NCI-H345 (cell line): ENCODE data around the gene RNF121.

Experiments
- DNase-seq: peaks from one replicate; lab custom pipeline; 2025; lab: John Stamatoyannopoulos, UW

RNF121 gene

DNA sequence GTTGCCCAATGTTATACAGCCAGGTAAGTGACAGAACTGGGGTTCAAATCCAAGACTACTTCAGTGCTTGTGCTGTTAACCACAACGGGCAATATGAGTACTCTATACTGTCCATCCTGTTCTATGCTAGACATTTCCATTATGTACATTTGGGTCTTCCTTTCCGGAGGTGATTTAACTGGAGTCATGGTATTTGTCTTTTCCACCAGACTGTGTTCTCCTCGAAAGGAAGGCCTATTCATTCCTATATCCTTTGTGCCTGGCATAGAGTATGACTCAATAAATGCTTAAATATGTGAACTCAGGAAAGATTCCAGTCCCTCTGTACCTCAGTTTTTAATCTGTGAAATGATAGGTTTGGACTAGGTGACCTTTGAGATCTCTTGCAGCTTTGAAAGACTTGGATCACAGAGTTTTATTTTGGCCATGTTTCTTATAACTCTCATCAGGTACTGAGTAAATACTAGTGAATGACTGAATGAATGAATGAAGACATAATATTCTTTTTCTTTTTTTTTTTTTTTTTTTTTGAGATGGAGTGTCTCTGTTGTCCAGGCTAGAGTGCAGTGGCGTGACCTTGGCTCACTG, 6.6 kb downstream of the RNF121 start:
- no peak for DNase-seq

DNA sequence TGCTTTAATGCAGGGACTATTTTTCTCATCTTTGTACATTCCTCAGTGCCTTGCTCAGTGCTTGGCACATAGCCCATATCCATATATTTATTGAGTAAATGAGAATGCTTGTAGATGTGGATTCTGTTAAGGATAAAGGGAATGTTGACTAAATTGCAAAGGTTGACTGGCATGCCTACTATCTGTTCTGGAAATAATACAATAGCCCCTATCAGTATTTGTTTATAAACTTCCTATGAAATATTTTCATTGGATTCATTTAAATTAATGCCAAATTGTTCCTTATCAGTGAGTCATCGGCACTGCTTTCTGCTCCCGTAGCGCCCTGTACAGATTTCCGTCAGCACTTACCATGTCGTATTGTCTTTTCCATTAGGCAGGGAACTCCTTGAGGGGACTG, 8.0 kb downstream of the RNF121 start:
- DNase-seq, result no peak

DNA sequence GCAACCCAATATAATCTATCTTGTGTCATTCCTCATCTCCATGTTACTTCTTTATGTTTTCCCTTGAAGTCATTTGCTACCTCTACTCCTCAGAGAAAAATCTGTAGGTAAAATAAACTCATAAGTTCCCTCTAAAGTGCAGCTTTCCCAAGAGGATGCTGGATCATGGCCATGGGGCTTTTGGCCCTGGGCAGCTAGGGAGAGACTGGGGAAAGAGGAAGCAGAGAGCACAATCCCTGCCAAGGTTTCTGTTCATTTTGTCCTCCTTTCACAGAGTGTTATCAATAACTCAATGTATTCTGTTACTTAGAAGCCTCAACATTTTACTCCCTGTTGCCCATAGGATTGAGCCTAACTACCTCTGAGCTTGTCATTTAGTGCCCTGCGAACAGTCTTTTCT, 9.0 kb downstream of the RNF121 start:
- DNase-seq, result no peak

DNA sequence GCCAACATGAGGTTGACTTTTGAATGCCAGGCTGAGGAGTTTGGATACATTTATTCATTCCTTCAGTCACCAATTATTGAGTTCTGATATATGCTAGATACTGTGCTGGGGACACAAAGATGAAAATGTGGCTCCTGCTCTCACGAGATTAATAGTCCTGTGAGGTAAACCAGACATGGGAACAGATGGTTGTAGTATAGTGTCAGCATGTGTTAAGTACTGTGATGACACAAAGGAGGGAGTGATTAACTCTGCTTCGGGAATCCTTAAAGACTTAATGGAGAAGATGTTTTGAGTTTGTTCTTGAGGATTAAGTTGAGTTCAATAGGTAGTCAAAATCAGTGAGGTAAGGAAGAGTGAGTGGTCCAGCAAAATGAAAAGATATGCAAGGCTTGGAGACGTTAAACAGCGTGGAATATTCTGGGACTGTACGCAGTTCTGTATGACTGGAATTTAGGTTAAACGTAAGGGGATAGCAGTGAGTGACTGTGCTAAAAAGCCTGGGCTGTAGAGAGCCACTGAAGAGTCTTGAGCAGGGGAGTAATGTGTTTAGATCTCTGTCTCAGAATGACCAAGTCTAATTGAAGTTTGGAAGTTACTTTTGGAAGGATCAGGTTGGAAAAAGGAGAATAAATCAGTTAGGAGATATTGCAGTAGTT, 11.8 kb downstream of the RNF121 start:
- DNase-seq, result no peak

DNA sequence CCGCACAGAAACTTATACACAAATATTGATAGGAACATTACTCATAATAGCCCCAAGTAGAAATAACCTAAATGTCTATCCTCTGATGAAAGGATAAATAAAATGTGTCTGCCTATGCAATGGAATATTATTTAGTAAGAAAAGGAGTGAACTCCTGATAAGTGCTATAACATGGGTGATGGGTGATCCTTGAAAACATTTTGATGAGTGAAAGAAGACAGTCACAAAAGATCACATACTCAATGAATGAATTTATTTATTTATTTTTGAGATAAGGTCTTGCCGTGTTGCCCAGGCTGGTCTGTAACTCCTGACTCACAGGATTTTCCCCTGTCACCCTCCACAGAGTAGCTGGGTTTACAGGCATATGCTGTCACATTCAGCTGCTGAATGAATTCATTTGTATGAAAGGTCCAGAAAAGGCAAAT, 17.3 kb downstream of the RNF121 start:
- no peak for DNase-seq

DNA sequence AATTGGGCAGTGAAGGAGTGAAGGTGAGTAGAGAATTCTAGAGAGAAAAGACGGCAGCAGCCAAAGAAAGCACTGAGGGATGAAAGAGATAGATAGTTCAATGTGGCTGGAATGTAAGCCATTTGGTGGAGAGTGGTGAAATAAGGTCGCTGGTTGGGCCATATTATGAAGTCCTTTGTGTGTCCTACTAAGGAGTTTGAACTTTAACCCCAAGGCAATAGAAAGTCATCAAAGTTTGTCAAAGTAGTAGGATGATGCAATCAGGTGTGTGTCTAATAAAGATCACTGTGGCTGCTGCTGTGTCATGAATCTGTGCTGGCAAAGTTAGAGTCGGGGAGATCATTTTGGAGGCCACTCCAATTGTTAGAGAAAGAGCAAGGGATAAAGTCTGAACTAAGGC, 18.7 kb downstream of the RNF121 start:
- no peak for DNase-seq

DNA sequence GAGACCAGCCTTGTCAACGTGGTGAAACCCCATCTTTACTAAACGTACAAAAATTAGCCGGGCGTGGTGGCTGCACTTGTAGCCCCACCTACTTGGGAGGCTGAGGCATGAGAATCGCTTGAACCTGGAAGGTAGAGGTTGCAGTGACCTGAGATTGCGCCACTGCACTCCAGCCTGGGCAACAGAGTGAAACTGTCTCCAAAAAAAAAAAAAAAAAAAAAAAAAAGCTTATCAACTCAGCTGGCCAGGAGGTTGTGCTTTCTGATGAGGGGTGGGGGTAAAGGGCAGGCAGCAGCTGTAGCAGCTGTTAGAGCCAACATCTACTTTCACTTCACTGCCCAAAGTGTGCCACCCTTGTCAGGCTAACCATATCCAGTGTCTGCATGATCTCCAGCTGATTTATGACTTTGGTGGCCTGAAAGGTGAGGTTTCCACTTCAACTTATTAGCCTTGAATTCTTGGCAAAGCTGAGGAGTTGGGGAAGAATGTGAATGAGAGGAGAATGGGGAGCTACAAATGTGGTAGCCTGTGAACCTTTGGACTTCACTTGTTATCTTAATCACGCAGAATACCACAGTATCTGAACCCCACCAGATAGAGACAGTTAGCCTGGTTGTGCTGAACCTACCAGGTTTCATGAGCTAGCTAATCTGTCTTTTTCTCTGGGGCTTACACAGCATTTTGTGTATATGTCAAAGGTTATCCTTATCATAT, 19.6 kb downstream of the RNF121 start:
- DNase-seq, result no peak

DNA sequence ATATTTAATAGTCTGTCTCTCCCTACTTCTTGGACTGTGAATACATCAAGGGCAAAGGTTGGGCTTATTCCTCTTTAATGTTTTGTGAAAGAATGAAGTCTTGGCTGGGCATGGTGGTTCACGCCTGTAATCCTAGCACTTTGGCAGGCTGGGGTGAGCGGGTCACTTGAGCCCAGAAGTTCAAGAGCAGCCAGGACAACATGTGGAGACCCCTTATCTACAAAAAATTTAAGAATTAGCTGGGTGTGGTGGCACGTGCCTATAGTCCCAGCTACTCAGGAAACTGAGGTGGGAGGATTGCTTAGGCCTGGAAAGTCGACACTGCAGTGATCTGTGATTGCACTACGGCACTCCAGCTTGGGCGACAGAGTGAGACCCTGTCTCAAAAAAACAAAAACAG, 20.2 kb downstream of the RNF121 start:
- DNase-seq, result no peak

DNA sequence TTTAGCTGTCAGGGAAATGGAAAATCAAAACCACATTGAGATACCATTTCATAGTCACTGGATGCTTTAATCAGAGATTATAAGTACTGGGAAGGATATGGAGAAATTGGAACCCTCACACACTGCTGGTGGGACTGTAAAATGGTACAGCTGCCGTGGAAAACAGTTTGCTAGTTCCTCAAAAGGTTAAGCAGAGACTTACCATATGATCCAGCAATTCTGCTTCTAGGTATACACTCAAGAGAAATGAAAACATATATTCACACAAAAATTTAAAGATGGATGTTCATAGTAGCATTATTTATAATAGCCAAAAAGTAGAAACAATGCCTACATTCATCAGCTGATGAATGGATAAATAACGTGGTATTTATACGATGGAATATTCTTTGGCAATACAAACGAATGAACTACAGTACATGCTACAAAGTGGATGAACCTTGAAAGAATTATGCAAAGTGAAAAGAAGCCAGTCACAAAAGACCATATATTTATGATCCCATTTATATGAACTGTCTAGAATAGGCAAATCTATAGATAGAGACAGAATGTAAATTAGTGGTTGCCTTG, 23.0 kb downstream of the RNF121 start:
- no peak for DNase-seq

DNA sequence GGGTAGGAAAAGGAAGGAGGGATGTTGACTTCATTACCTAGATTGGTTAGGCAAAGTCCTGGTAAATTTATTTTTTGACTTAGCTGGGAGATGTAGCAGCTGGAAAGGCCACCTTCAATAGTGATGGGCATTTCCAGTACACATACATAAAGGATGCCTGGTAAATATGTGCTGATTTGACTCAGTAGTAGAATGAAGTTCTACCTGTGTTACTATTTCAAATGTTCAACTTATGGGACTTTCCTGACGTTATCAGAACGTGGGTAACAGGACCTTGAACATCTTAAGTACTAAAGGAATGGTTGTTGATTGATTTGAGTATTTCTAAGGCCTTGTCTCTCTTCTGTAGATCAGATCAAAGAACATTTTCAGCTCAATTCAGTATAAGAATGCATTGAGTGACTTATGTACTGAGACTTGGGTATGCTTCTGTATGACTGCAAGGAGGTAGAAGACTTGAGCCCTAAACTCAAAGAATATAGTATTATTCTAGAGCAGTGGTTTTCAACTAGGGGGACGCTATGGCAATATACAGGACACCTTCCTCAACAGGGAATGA, 27.1 kb downstream of the RNF121 start:
- no peak for DNase-seq

DNA sequence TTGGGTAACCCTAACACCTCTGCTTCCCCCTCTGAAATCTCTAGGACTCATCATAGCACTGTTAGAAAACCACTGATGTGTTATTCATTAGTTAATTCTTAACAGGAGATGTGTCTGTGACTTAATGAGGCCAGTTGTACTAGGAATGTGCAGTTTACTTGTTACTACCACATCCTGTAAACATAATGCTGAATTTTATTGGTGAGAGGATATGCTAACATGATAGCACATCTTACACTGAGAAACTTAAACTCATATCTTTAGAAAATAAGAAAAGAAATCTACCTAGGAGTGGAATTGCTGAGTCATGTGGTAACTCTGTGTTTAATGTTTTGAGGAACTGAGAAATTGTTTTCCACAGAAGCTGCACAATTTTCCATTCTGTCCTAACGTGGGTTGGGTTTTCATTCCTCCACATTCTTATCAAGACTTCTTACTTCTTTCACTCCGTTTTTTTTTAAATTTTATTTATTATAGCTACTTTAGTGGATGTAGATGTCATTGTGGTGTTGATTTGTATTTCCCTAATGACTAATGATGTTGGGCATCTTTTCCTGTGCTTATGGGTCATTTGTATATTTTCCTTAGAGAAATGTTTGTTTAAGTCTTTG, 33.7 kb downstream of the RNF121 start:
- no peak for DNase-seq

DNA sequence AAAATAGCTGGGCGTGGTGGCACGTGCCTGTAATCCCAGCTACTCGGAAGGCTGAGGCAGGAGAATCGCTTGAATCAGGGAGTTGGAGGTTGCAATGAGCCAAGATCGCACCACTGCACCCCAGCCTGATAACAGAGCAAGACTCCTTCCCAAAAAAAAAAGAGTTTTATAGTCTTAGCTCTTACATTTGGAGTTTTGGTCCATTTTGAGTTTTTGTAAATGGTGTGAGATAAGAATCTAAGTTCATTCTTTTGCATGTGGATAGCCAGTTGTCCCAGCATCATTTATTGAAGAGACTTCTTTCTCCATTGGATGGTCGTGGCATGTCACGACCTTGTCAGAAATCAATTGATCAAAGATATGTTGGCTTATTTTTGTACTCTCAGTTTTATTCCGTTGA, 34.6 kb downstream of the RNF121 start:
- no peak for DNase-seq

DNA sequence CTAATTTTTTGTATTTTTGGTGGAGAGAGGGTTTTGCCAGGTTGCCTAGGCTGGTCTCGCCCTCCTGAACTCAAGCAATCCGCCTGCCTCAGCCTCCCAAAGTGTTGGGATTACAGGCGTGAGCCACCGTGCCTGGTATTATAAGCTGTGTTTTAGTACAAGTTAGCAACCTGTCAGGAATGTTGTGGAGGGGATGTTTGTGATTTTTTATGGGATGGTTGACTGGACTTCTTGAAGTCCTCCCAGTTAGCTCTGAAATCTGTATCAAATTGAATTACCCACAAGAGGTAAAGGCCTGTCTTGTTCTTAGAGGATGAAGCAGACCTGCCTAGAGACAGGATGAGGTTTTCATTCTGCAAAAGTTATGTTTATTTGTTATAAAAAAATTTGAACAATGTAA, 35.8 kb downstream of the RNF121 start:
- no peak for DNase-seq

DNA sequence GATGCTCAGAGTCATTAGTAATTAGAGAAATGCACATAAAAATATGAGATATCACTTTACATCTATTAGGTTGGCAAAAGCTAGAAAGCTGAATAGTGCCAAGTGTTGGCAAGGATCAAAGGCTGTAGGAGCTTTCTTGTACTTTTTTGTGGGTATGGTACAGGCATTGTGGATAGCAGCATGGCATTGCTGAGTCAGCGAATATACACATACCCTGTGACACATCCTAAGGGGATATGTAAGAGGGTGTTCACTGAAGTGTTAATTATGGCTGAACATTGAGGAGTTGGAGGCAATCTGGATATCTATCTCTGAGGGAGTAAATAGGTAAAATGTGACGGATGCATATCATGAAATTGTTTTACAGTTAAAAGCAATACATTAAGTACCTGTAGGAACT, 42.8 kb downstream of the RNF121 start:
- DNase-seq, result no peak

DNA sequence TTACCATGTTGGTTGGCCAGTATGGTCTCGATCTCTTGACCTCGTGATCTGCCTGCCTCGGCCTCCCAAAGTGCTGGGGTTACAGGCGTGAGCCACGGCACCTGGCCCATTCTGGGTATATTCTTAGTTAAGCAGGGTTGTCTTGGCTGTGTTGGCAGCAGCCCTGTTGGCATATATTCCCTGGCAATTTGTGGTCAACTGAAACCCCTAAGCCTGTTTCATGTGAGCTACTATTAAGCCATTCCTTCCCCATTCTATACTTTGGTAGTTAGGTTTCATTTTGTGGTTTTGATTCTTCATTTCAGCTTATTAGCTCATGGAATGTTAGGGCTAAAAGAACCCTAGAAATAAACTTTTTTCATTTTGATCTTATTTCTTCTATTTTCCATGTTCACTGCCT, 47.7 kb downstream of the RNF121 start:
- DNase-seq, result no peak

DNA sequence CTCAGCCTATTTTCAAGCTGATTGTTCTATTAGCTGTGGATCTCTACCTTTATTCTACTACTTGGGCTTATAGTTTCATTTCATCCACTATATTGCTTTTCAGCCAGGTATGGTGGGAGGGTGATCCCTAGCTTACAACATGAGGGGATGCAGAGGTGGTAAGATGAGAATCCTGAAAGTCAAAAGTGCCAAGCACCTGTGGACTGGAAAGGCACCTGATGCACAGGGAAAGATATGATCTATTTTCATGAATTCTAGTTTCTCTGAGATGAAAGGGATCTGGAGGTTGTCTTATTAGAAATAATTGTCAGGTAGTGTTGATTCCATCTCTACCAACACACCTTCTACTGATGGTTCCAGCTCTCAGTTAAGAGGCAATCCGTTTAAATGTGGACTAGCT, 48.2 kb downstream of the RNF121 start:
- no peak for DNase-seq

DNA sequence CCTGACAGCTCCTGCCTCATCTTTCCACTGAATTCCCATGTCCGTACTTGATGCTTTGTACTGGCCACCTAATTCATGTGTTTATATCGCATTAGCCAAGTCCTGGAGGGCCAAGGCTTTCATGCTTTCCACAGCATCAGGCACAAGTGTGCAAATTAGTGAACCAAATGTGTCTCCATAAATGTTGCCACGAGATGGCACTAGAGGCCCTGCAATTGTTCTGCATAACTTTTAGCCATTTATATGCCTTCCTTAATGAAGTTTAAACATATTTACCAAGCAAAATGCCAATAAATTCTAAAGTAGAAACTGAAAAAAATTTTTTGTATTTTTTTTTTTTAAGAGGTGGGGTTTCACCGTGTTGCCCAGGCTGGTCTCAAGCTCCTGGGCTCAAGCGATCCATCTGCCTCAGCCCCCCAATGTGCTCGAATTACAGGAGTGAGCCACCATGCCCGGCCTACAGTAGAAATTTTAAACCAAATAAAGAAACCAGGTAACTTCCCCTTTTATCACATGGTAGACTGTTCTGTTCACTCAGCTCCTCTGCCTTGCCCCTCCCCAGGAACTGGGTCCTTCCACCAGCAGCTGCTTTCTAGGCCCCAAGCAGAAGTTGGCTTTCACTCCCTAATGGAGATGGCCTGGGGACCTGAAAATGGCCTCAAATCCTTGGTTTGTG, 49.0 kb downstream of the RNF121 start:
- peak; percentile 20 for DNase-seq

DNA sequence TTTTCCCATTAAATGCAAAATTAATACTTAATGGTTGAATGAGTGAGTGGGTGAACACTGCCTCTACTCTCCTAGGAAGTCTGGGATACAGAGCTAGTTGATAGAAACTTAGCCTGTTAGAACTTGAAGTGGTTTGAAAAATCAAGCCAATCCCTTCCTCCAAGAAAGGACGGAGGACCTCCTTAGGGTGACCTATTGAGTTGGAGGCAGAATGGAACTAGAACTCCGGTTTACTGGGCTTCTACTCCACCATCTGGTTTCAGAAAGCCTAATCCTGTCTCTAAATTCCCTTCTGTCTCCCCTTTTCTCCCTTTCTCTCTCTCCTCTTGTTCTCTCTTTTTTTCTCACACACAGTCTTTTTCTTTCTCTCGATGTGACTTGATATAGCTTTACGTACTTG, 50.2 kb downstream of the RNF121 start:
- DNase-seq, result no peak

DNA sequence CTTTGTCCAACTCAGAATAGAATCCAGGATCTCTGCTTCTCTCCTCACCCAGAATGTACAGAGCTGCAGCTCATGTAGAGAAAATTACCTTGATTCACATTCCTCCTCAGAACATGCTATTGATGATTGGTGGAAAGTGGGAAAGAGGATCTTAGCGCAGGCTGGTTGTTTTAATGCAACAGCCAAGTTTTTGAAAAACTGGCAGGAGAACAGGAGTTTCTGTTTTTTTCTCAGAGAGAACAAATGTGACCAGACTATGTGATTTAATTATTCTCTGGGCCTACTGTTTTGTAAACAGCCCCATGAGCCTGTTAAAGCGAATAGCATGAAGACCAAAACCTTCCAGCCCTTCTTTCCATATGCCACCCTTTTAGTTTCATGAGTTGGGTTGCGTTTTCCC, 50.8 kb downstream of the RNF121 start:
- DNase-seq, result no peak

DNA sequence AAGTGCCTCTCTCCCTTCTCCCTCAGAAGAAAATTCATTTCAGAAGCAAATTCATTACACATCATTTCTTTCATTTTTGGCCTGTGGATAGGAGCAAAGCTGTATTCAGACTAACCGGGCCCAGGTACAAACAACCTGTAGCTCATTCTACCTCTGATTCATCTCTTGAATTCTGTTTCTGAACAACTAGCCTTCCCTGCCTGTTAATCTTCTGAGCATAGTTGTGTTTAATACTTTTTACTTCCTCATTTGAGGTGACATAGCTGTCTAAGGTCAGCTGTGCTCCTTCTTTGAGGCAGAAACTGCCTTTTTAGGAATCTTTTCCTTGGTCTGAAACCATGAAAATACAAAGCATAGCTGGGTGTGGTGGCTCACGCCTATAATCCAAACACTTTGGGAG, 57.3 kb downstream of the RNF121 start:
- no peak for DNase-seq

DNA sequence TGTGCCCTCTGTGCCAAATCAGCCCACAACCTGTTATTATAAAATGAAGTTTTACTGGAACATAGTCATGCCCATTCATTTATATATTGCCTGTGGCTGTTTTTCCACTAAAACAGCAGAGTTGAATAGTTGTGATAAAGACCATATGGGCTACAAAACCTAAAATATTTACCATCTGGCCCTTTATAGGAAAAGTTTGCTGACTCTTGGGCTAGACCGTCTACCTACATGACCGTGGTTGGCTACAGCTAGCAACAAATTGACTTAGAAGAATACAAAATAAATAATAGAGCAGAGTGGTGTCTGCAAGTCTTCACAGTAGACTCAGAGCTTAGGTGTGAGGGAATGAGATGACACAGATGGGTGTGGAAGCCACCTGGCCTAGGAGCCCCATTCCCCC, 58.7 kb downstream of the RNF121 start:
- no peak for DNase-seq

DNA sequence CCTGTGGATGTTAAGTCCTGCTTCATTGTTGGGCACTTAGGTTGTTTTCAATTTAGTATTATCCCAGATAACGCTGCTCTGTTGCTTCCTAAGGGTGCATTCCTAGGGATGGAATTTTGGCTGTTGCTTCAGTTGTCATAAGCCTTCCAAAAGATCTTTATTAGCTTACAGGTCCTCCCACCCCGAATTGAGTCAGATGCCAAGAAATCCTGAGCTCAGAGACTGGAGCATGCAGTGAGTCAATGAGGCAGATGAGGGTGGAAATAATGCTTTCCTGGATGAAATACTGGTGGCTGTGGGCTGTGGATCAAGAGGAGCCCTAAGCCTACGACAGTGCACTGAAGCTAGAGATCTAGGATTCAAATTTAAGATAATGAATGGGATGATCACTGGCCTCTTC, 59.2 kb downstream of the RNF121 start:
- no peak for DNase-seq
